ENCODE measurements around the gene KRT85. TPM values are rescaled to one million over a fixed set of nuclear protein-coding genes. Genes with fewer than 3 reads are reported as not detected.

KRT85 gene
- total RNA-seq = under 1 TPM; 0.71 to 0.74 TPM
- 1.5 TPM for polyA plus RNA-seq (ENCODE audit: insufficient read depth, low read depth, low replicate concordance)
- long read RNA-seq, donor 1 = 0 reads
- long read RNA-seq, donor 2 = 0 reads

DNA sequence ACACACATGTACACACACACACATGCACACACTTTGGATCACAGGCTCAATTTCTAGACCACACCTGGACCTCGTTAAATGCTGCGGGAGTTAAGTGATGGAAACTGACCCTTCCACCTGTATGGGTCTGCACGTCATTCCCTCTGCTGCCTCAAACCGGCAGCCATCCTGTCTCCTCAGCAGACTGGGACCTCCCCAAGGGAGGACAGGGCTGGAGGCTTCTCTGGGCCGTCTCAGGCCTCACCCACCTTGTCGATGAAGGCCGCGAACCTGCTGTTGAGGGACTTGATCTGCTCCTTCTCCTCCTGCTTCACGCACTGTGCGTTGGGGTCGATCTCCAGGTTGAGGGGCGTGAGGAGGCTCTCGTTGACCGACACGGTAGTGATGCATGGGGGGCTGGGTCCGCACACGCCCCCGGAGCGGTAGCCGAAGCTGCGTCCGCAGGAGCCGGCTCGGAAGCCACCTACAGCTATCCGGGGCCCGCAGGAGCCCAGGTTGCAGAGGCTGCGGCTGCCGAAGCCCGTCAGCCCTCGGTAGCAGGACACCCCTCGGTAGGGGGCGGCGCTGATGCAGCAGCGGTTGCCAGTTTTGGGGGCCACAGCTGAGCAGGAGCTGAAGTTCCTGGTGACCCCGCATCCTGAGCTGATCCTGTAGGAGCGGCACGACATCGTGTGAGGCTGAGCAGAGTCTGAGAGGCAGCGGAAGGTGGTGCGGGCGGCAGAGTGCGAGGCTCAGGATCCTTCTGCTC lies at the start of gene KRT85:
Gene KRT85, minus strand, starts transcription at position 744 of the 748 bp plus-strand sequence. Its CDS starts 76 bp downstream, at position 668.
- H3K9me3 ChIP-seq = no peaks in the 10 kb centered on the region
- no peak for TF ChIP-seq POLR2A (IDR thresholded peaks at IDR 0.05)
- TF ChIP-seq, protein P1, sequence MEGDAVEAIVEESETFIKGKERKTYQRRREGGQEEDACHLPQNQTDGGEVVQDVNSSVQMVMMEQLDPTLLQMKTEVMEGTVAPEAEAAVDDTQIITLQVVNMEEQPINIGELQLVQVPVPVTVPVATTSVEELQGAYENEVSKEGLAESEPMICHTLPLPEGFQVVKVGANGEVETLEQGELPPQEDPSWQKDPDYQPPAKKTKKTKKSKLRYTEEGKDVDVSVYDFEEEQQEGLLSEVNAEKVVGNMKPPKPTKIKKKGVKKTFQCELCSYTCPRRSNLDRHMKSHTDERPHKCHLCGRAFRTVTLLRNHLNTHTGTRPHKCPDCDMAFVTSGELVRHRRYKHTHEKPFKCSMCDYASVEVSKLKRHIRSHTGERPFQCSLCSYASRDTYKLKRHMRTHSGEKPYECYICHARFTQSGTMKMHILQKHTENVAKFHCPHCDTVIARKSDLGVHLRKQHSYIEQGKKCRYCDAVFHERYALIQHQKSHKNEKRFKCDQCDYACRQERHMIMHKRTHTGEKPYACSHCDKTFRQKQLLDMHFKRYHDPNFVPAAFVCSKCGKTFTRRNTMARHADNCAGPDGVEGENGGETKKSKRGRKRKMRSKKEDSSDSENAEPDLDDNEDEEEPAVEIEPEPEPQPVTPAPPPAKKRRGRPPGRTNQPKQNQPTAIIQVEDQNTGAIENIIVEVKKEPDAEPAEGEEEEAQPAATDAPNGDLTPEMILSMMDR (IDR thresholded peaks at IDR 0.05) = no peak
- no peak within 1 kb of the TSS for H3K27ac ChIP-seq
- no peak within 1 kb of the TSS for H3K4me3 ChIP-seq
- WGBS, 2 donors = 64 to 73% methylated on average over 13 to 42 of the region's 42 CpGs
- intact Hi-C loops (cut with DNase I; ENCODE audit: low total_unique reads) = no loop called here
- H3K36me3 ChIP-seq (ENCODE audit: low read depth, missing control alignments) = no peaks in the 10 kb centered on the region
- H3K4me1 ChIP-seq = no peaks in the 10 kb centered on the region
- H3K27me3 ChIP-seq = no peaks in the 10 kb centered on the region
- DNase-seq = no peak

DNA sequence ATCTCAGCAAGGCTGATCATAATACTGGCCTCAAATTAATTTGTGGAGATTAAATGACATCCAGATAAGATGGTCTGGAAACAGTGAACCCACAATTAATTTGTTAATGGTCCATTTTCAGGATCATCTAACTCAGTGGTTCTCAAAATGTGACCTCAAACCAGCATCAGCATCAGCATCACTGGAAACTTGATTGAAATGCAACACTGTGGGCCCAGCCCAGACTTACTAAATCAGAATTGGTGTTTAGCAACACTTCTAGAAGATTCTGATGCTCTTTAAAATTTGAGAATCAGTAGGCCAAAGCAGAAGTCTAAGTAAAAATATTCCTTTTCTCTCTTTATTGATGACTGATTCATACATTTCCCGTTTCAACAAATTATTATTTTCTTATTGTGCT lies 49.5 kb upstream of the KRT85 start:
- Histone ChIP-seq H3K4me3 (no peak overlapping the region), H3K4me1 (peaks cover 10% of the 10 kb centered on the region), H3K27me3 (no peaks in the 10 kb centered on the region), H3K9me3 (no peaks in the 10 kb centered on the region), H3K27ac (peak overlapping the region in 1 of 2 donors; percentile 21), H3K36me3 (ENCODE audit: low read depth, missing control alignments) (no peaks in the 10 kb centered on the region)
- DNase-seq = no peak
- intact Hi-C loops (cut with DNase I; ENCODE audit: low total_unique reads) = no loop called here
- 51 to 58% methylated on average over 1 of the region's 1 CpG for WGBS, 2 donors
- TF ChIP-seq, protein P1 (IDR thresholded peaks at IDR 0.05) = no peak

DNA sequence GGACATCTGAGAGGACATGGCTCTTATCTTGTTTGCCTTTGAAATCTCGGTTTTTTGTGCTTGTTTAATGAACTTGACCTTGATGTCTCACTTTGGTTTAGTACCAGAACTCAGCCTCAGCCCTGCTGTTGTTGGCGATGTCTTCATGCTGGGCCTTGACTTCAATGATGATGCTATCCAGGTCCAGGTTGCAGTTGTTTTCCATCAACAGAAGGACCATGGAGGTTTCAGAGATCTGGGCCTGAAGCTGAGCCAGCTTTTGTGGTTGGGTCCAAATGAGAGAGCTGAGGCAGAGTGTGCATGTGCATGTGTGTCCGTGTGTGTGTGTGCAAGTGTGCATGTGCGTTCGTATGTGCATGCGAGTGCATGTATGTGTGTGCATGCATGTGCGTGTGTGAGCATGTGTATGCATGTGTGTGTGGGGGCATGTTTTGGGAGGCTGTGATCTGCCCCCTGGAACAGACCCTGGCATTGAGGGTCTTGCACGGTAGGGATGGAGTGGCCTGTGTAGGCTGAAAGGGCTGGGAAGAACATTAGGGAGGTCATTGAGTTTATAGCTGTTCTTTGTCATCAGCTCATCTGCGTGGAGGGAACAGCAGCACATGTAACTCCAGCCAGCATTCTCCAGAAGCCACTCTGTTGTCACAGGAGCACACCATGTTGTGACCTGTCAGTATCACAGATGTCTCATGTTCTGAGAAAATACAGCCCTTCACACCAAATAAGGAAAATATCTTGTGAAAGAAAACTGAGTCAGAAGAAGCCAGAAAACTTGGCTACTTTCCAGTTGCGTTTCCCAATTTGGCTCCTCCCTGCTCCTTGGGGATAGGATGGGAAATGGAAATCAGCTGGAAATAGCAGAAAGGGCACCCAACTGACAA lies 48.8 kb upstream of the KRT85 start:
- H3K4me3 ChIP-seq = no peak overlapping the region
- DNase-seq = peak; percentile 37

DNA sequence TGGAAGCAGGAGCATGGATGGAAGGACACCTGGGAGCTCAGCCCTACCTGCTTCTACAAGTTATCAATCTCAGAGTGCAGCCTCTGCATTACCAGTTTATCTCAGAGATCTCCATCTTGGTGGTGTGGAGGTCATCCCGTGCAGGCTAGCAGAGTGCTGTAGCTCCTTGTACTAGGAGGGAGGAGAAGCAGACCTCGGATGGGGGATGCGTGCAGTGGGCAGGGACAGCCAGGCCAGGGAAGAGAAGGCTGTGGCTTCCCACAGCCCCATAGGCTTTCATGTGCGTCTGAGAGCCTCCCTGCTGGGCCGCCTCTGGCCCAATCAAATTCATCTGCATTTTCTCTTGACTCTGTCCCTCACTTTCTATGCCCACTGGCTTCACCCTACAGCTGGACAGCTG lies 47.7 kb upstream of the KRT85 start:
- TF ChIP-seq, protein P1 (IDR thresholded peaks at IDR 0.05) = no peak
- TF ChIP-seq POLR2A (IDR thresholded peaks at IDR 0.05) = no peak
- no peak overlapping the region for H3K27ac ChIP-seq

More for the DNA sequence above, 48.8 kb upstream of the KRT85 start:
- TF ChIP-seq POLR2A (IDR thresholded peaks at IDR 0.05) = no peak
- TF ChIP-seq, protein P1 (IDR thresholded peaks at IDR 0.05) = no peak
- no peaks in the 10 kb centered on the region for H3K36me3 ChIP-seq (ENCODE audit: low read depth, missing control alignments)
- WGBS, 2 donors = 60 to 62% methylated on average over 9 to 10 of the region's 10 CpGs
- intact Hi-C loops (cut with DNase I; ENCODE audit: low total_unique reads) = no loop called here
- no peak overlapping the region for H3K27ac ChIP-seq
- no peaks in the 10 kb centered on the region for H3K27me3 ChIP-seq
- H3K4me1 ChIP-seq = peaks cover 13% of the 10 kb centered on the region
- H3K9me3 ChIP-seq = no peaks in the 10 kb centered on the region

More for the DNA sequence above, 47.7 kb upstream of the KRT85 start:
- intact Hi-C loops (cut with DNase I; ENCODE audit: low total_unique reads) = no loop called here
- Histone ChIP-seq H3K4me1 (peaks cover 16% of the 10 kb centered on the region), H3K4me3 (no peak overlapping the region), H3K9me3 (no peaks in the 10 kb centered on the region), H3K27me3 (no peaks in the 10 kb centered on the region), H3K36me3 (ENCODE audit: low read depth, missing control alignments) (no peaks in the 10 kb centered on the region)
- WGBS, 2 donors = 78 to 86% methylated on average over 4 to 5 of the region's 5 CpGs
- DNase-seq = no peak

Measured in testis (tissue), 5 donors.